ENCODE measurements around the gene ZNF540. TPM values are rescaled to one million over a fixed set of nuclear protein-coding genes. Genes with fewer than 3 reads are reported as not detected.
"Not testable (repeated sequence)": the region's sequence is repeated elsewhere in the genome, so short reads cannot be mapped to it uniquely, and the experiment has no call there.

Gene ZNF540
- not detected in 2 replicates for total RNA-seq (2014; rRNA removed; shearing (Covaris generic))

DNA sequence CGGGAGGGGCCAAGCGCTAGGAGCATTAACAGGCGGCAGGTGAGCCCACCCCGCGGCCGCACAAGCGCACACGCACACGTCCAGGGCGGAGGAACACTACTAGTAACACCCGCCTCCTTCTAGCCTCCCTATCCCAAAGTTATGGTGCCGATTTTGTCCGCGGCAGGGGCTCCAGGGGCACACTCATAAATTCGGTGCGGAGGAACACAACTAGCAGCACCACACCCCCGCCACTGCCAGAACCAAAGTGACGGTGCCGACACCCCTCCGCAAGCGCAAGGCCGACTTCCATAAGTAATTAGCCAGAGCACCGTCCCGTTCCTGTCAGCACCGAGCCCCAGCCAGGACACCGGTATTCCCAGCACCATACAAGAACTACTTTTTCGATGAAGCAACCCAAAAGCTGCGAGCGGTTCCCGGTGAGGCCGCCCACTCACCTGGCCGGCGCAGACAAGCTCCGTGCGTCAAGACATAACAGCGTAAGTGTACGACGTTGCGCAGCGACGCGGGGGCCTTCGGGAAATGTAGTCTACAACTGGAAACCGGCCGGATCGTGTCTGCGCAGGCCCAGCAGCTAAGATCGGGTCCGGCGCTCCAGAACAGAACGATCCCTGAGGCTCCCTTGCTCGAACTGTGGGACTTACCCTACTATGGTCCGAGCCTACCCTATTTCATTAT lies at the start of gene ZNF540, which contains the start of gene ZNF571:
TSS of gene ZNF540 (plus strand) at position 573 of the 678 bp plus-strand sequence. CDS start 3,572 bp downstream, outside the sequence.
TSS of gene ZNF571 (minus strand) at position 489 of the 678 bp plus-strand sequence. CDS start 8,116 bp downstream, outside the sequence.
- peak; percentile 93 for DNase-seq (ENCODE audit: low read depth)

DNA sequence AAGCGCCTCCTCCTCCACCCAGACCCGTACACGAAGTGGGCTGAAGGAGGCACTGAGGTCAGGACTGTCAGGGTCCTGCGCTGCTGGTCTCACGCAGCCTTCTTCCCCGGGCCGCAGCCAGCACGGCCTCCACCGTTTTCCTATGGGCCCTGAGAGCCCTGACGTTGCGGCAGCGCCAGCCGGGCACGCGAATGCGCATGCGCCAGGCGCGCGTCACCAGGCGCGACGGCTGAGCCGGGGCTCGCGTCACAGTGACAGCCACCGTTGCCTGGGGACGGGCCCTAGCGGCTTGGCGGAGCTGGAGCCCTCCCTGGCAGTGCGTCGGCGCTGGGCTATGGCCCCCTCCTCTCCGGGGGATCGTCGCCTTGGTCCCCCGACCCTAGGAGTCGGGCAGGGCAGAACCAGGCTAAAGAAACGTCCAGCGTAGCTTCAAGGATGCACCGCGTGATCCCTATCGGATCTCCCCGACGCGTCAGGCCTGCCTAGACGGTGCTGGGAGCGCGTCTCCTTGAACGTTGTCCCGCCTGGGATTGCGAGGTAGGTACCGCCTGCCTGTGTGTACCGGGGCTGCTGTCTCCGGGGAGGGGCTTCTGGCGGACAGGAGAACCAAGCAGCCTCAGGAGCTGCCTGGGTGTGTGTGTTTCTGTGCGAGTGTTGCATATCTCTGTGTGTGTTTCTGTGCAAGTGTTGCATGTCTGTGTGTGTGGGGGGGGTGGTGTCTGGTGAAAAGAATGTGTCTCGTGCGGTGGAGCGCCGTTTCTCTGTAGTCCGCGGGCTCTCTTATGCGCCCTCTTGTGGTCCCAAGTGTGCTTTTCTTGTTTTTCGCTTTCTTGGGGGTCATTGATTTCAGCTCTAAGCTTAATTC lies 43.3 kb upstream of the ZNF540 start:
- no peak for DNase-seq (ENCODE audit: low read depth)

DNA sequence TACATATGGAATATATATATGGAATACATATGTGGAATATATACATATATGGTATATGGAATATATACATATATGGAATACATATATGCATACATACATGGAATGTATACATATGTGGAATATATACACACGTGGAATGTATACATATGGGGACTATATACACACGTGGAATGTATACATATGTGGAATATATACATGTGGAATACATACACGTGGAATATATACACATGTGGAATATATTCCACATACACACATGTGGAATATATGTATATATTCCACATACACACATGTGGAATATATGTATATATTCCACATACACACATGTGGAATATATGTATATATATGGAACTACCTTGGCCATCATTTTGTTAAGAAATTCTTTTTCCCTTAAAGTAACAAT lies 31.2 kb upstream of the ZNF540 start:
- DNase-seq (ENCODE audit: low read depth): no peak

DNA sequence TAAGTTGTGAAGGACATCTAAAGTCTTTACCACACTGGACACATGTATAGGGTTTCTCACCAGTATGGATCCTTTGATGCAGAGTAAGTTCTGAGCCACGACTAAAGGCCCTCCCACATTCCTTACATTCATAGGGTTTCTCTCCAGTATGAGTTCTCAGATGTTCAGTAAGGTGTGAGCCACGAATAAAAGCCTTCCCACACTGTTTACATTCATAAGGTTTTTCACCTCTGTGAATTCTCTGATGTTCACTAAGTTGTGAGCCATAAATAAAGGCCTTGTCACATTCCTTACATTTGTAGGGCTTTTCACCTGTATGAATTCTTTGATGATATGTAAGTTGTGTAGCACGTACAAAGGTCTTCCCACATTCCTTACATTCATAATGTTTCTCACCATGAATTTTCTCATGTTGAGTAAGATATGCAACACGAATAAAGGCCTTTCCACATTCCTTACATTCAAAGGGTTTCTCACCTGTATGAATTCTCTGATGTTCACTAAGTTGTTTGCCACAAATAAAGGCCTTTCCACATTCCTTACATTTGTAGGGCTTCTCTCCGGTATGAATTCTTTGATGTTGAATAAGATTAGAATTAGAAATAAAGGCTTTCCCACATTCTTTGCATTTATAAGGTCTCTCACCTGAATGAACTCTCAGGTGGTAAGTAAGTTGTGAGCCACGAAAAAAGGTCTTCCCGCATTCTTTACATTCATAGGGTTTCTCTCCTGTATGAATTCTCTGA lies 29.9 kb upstream of the ZNF540 start:
- no peak for DNase-seq (ENCODE audit: low read depth)

DNA sequence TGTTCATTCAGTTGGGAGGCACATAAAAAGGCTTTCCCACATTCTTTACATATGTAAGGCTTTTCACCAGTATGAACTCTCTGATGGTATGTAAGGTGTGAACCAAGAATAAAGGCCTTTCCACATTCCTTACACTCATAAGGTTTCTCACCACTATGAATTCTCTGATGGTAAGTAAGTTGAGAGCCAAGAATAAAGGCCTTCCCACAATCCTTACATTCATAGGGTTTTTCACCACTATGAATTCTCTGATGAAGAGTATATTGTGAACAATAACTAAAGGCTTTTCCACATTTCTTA lies 29.4 kb upstream of the ZNF540 start:
- DNase-seq (ENCODE audit: low read depth): no peak

DNA sequence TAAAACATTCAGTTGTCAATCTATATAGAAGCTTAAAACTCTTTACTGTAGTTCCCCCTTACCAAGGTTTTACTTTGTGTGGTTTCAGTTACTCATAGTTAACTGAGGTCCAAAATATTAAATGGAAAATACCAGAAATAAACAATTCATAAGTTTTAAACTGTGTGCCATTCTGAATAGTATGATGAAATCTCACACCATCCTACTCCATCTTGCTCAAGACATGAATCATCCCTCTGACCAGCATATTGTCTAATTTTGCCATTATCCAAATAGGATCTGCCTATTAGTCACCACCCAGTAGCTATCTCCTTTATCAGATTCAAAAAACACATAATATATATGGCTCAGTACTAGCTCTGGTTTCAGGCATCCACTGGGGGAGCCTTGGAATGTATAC lies 22.5 kb upstream of the ZNF540 start:
- DNase-seq (ENCODE audit: low read depth): no peak

DNA sequence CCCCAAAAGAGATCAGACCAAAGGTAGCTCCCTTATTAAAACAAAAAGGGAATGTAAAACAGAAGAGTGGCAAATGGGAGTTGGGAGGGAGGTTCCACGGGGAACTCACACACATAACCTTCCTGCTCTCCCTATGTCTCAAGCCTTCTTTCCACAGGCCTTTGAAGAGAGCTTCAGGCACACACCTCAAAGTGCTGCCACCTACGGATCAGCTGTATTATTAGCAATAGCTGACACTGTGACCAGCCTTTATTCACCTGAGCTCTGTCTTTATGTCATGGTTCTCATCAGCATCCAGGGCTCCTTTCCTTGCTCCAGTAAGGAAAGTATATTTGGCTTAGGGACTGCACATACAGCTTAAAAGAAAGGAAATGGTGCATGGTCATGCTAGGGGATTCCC lies 11.3 kb upstream of the ZNF540 start:
- DNase-seq (ENCODE audit: low read depth): no peak

DNA sequence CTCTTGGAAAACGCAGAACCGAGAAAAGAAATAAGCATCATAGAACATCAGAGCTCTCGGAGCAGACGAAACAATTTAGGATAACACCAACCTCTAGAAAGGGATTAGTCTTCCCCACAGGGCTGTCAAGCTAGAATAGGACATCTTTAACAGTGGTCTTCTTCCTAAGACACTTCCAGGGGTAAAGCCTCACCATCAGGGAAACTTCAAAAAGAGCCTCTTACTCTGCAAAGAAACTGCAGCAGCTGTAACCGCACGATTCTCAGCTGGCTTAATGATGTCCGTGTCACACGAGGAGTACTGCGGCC lies 726 bp upstream of the ZNF540 start:
- DNase-seq (ENCODE audit: low read depth): no peak

DNA sequence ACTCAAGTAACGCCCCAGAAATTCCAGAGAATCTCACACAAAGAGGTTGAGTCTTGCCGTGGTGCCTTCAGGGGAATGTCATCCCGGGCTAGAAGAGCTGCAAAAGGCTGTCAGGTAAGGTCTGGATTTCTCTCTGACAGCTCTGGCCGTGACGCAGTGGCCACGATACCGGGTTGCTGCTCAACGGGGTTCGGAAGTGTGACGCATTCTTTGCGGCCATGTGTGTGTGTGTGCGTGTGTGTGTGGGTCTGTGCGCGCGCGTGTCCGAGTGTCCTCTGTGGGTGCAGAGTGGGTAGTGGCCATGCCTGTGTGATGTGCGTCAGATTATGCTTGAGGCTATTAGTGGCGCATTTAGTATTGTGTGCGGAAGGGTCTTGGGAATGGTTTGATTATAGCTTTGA lies 306 bp downstream of the ZNF540 start:
- DNase-seq (ENCODE audit: low read depth): peak; percentile 45

DNA sequence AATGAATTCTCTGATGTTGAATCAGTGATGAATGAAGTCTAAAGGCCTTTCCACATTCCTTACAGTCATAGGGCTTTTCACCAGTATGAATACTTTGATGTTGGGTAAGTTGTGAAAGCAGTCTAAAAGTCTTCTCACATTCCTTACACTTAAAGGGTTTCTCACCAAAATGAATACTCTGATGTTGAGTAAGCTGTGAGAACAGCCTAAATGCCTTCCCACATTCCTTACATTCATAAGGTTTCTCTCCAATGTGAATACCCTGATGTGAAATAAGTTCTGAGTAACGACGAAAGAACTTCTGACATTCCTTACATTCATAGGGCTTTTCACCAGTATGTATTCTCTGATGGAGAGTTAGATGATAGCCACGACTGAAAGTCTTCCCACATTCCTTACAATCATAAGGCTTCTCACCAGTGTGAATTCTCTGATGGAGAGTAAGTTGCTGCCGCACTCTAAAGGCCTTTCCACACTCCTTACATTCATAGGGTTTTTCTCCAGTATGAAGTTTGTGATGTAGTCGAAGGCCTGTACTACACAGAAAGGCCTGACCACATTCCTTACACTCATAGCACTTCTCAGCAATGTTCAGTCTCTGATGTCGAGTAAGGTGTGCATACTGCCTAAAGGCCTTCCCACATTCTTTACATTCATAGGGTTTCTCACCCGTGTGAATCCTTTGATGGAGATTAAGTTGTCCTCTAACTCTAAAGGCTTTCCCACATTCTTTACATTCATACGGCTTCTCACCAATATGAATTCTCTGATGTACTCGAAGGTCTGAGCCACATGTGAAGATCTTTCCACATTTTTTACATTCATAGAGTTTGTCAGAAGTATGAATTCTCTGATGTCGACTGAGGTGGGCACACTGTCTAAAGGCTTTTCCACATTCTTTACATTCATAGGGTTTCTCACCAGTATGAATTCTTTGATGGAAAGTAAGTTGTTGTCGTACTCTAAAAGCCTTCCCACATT lies 40.7 kb downstream of the ZNF540 start:
- no peak for DNase-seq (ENCODE audit: low read depth)

DNA sequence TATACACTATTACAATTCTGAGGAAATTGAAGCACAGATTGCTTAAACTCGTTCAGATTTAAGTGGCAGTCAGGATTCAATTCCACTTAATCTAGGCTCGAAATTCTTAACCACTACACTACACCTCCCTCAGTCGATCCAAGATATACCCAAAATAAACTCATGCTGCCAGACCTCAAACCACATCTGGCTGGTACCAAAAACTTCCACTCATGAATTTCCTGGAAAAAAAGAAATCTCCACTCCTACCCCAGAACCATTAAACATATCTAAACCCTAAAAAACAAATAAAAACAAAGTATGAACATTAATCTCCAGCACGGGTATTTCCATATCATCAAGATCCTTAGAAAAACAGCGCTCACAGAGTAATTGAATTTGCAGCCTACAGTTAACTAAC lies 59.4 kb downstream of the ZNF540 start:
- no peak for DNase-seq (ENCODE audit: low read depth)

DNA sequence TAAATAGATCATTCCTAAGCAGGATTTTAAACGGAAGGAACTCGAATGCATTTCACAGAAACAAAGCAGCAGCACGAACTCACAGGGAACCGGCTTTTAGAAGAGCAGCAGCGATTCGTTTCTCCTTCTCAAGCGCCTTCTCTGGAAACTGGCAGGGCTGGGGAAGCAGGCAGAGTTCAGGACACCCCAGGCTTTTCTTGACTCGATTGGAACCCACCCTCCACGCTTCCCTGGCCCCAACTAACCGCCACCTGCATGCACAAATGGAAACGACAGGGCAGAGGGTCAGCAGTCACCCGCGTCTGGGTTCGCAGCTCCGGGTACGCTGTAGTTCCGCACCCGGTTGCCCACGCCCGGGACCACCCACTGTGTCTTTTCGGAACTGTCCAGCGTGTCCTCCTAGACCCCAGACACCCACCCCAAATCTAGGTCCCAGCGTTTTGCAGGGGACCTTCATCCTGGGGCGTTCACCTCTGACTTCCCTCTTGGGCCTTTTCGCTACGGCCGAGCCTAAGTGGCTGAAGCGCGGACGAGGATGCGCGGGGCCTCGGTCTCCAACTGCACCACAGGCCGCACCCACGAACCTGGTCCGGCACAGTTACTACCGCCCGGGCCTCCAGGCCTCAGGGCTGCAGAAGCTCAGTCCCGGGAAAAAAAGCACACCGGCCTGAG lies 60.1 kb downstream of the ZNF540 start:
- peak; percentile 41 for DNase-seq (ENCODE audit: low read depth)

DNA sequence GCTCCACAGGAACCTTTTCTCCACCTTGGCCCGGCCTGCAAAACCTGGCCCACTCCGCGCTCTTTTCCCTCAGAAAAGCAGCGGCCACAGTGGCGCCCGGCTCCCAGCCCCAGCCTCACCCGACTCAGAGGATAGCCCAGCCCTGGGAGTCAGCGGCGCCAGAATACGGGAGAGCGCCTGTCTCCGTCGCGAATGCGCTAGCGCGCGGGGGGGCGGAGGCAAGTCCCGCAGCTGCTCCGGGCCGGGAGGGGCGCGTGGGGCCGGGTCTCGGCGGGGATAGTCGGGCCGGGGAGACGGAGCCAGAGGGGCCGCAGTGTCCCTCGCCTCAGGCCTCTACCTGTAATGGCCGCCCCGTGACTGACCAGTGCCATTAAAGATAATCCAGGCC lies 60.6 kb downstream of the ZNF540 start, which contains the start of gene ZFP30:
TSS of gene ZFP30 (minus strand) at position 165 of the 388 bp plus-strand sequence. CDS start 7,643 bp downstream, outside the sequence.
- DNase-seq (ENCODE audit: low read depth): peak; percentile 80

DNA sequence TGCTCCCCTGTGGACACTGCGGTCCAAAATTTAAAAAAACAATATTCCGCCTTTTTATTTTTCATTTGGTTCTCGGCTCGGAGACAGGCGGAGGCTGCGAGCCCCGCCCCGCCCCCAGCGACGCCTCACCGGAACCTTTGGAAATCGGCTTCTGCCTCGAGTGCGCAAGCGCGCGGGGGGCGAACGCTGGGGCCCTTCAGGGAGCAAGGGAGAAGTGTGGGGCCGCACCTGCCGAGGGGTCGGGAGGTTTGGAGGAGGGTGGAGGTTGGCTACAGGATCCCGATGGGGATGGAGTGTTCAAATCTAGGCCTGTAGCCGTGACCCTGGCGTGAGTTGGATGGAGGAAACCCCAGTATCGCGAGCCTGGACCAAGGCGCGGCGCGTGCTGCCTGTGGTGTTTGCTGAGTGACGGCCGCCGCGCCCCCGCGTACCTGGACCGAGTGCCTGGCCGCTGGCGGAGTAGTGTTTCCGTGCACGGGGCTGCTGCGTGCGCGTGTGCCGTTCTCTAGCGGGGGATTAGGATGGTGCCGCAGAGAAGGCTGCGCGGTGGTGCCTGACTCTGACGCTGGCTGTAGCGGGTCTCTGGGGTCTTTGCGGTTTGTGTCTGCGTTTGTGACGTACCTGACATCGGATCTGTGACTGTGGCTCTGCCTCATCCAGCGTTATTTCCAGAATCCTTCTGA lies 61.2 kb downstream of the ZNF540 start:
- DNase-seq (ENCODE audit: low read depth): peak; percentile 88

DNA sequence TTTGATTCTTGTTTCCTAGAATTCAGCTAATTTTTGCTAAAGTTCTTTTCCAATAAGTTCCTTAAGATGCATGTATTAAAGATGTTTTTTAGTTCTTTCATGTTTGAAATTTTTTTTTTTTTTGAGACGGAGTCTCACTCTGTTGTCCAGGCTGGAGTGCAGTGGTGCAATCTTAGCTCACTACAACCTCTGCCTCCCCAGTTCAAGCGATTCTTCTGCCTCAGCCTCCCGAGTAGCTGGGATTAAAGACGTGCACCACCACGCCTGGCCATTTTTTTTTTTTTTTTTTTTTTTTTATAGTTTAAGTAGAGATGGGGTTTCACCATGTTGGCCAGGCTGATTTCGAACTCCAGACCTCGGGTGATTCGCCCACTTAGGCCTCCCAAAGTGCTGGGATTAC lies 62.5 kb downstream of the ZNF540 start:
- DNase-seq (ENCODE audit: low read depth): not testable (repeated sequence)

Other genes starting within 250 kb of the ZNF540 start
- gene ZNF527, start 223.8 kb upstream of the ZNF540 start, total RNA-seq (2014; rRNA removed; shearing (Covaris generic)): 1.8 and 3.7 TPM in 2 replicates
- gene ZNF569, start 127.4 kb upstream of the ZNF540 start, total RNA-seq (2014; rRNA removed; shearing (Covaris generic)): 7.0 and 9.2 TPM in 2 replicates
- 6.6 and 7.3 TPM in 2 replicates for gene ZNF570, start 125.5 kb upstream of the ZNF540 start, total RNA-seq (2014; rRNA removed; shearing (Covaris generic))
- gene ZNF793, start 87.9 kb upstream of the ZNF540 start, total RNA-seq (2014; rRNA removed; shearing (Covaris generic)): 3.1 and 4.5 TPM in 2 replicates
- gene ZNF571, start 84 bp upstream of the ZNF540 start, total RNA-seq (2014; rRNA removed; shearing (Covaris generic)): 0.71 and 1.5 TPM in 2 replicates
- 6.8 and 7.9 TPM in 2 replicates for gene ZFP30, start 60.6 kb downstream of the ZNF540 start, total RNA-seq (2014; rRNA removed; shearing (Covaris generic))
- gene ZNF607, start 124.9 kb downstream of the ZNF540 start, total RNA-seq (2014; rRNA removed; shearing (Covaris generic)): 1.6 and 2.2 TPM in 2 replicates
- 3.9 and 4.6 TPM in 2 replicates for gene ZNF573, start 184.7 kb downstream of the ZNF540 start, total RNA-seq (2014; rRNA removed; shearing (Covaris generic))

All from Daoy (cell line).